Activated CD4-positive, alpha-beta memory T cell treated with anti-CD3 and anti-CD28 coated beads for 36 hours (primary cell): ENCODE measurements around the gene RPTOR. TPM values are rescaled to one million over a fixed set of nuclear protein-coding genes. Genes with fewer than 3 reads are reported as not detected.
A peak's percentile ranks its signal among the peaks of the same experiment; 100 is the strongest.

Experiments used
- CTCF ChIA-PET: fragments of 350-600 bp; sonication (Branson Sonifier 250); formaldehyde crosslinking; loops from one replicate; lab custom pipeline; 2021; ENCODE audit warnings: antibody characterized with exemption, inconsistent platforms; lab: Charles Lee
- POLR2A ChIA-PET: fragments of 350-600 bp; sonication (Branson Sonifier 250); formaldehyde crosslinking; loops from one replicate; lab custom pipeline; 2021; ENCODE audit warnings: antibody characterized with exemption; lab: Charles Lee
- DNase-seq: peaks from one replicate; pipeline ENCODE4 v3.0.0-alpha.2; 2020
- H3K27ac Mint-ChIP-seq: one replicate; pipeline ENCODE4 v1.8.0; 2021; ENCODE audit warnings: mixed read lengths
- H3K27me3 Mint-ChIP-seq: one replicate; pipeline ENCODE4 v1.8.0; 2021; ENCODE audit warnings: mixed read lengths
- H3K36me3 Mint-ChIP-seq: one replicate; pipeline ENCODE4 v1.8.0; 2021; ENCODE audit warnings: mixed read lengths
- H3K4me1 Mint-ChIP-seq: one replicate; pipeline ENCODE4 v1.8.0; 2021; ENCODE audit warnings: low read depth, mixed read lengths
- H3K4me3 Mint-ChIP-seq: one replicate; pipeline ENCODE4 v1.8.0; 2021; ENCODE audit warnings: mild to moderate bottlenecking, mixed read lengths
- H3K9me3 Mint-ChIP-seq: one replicate; pipeline ENCODE4 v1.8.0; 2021; ENCODE audit warnings: mixed read lengths
- intact Hi-C: fragments of 100-400 bp; cut with micrococcal nuclease; formaldehyde crosslinking; loops from one replicate; pipeline ENCODE4 v1.15.1; 2023
- total RNA-seq, 2 experiments: library from RNA; stranded (reverse); gene quantifications; one replicate each; pipeline ENCODE4 v1.2.3, GENCODE V29; 2021

Gene RPTOR
- total RNA-seq, 2 experiments from 2014 or later: 41.5 to 47.9 TPM

DNA sequence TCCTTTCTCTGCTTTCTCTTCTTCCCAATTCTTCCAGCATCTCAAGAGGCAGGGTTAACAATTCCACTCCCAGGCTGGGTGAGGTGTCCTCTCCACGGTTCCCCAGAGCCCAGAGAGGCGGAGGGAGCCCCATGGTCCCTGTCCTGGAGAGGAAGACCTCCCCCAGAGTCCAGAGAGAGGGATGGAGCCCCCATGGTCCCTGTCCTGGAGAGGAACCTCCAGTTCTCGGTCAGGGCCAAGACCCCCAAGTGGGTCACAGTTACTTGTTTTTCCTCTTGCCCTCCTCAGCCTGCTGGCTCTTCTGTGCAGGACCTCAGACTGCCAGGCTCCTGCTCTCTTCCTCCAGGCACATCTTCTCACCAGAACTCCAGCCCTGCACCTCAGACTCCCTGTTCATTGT lies 135.2 kb downstream of the RPTOR start:
- H3K36me3 Mint-ChIP-seq: no peaks in the 10 kb centered on the region
- intact Hi-C loops: loop anchor here (10.0 kb wide), 1 partner anchor 175 kb away; no protein-coding TSS in a partner anchor
- no peak for DNase-seq
- peaks cover 41% of the 10 kb centered on the region for H3K4me1 Mint-ChIP-seq
- POLR2A ChIA-PET: no interaction called here
- no peak overlapping the region for H3K27ac Mint-ChIP-seq
- H3K27me3 Mint-ChIP-seq: no peaks in the 10 kb centered on the region
- CTCF ChIA-PET: interaction anchor here (1.0 kb wide), 1 partner anchor 252 kb away, joined by 5 read pairs; no protein-coding TSS in a partner anchor
- H3K9me3 Mint-ChIP-seq: no peaks in the 10 kb centered on the region
- H3K4me3 Mint-ChIP-seq: no peak overlapping the region

DNA sequence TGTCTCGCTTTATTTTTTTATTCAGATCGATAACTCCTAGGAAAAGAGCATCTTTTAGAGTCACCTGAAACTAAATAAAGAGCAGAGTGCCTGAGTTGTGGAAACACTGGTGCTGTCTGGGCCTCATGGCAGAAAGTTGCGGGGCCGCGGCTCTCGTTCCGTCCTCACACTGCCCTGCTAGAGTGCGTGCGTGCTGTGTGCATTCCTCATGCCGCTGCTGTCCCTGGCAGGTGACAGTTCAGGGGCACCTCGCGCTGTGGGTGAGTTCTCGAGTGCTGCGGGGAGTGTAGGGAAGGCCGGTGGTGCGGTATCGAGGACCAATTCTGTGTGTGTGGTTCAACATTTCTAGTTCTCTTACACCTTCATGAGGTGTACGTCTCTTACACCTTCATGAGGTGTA lies 136.6 kb downstream of the RPTOR start:
- H3K4me3 Mint-ChIP-seq: no peak overlapping the region
- intact Hi-C loops: no loop called here
- no peak overlapping the region for H3K27ac Mint-ChIP-seq
- H3K27me3 Mint-ChIP-seq: no peaks in the 10 kb centered on the region
- peaks cover 34% of the 10 kb centered on the region for H3K4me1 Mint-ChIP-seq
- POLR2A ChIA-PET: no interaction called here
- H3K36me3 Mint-ChIP-seq: peaks cover 3% of the 10 kb centered on the region
- CTCF ChIA-PET: no interaction called here
- no peaks in the 10 kb centered on the region for H3K9me3 Mint-ChIP-seq
- DNase-seq: no peak

DNA sequence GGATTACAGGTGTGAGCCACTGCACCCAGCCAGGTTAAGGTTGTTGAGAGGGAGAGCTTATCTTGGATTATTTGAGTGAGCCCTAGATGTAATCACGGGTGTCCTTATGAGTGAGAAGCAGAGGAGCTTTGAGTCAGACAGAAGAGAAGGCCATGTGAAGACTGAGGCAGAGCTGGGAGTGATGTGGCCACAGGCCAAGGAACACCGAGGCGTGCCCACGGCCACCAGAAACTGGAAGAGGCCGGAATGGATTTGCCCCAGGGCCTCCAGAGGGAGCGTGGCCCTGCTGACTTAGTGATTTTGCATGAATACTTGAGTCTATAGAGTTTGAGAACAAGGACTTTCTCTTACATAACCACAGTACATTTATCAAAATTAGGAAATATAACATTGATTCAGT lies 137.7 kb downstream of the RPTOR start:
- no peak for DNase-seq
- Mint-ChIP-seq H3K27me3 (no peaks in the 10 kb centered on the region), H3K36me3 (peaks cover 3% of the 10 kb centered on the region), H3K4me3 (no peak overlapping the region), H3K4me1 (peaks cover 23% of the 10 kb centered on the region), H3K27ac (no peak overlapping the region), H3K9me3 (no peaks in the 10 kb centered on the region)
- CTCF ChIA-PET: no interaction called here
- intact Hi-C loops: no loop called here
- POLR2A ChIA-PET: no interaction called here

DNA sequence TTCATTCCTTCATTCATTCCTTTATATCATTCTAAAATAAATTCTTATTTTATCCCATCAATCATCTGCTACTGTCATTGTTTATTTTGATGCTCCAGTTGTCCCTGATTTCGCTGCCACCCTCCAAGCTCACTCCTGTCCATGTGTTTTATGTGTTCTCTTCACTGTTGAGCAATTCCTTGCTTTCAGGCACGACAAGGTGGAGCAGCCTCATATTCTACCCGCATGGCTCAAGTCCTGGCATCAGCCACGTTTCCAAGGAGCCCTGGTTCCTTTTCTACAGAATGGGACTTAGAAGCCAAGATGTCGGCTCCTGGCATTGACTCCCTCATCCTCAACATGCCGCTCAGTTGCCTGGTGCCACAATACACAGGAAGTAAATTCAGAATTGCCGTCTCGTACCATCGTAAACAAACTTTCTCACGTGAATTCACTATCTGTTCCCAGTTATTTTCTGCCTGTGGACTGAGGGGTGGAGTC lies 139.0 kb downstream of the RPTOR start:
- H3K4me3 Mint-ChIP-seq: no peak overlapping the region
- H3K27ac Mint-ChIP-seq: no peak overlapping the region
- no peak for DNase-seq
- H3K4me1 Mint-ChIP-seq: peaks cover 13% of the 10 kb centered on the region
- ChIA-PET POLR2A (no interaction called here), CTCF (no interaction called here)
- H3K36me3 Mint-ChIP-seq: peaks cover 3% of the 10 kb centered on the region
- H3K27me3 Mint-ChIP-seq: no peaks in the 10 kb centered on the region
- intact Hi-C loops: no loop called here
- H3K9me3 Mint-ChIP-seq: no peaks in the 10 kb centered on the region

DNA sequence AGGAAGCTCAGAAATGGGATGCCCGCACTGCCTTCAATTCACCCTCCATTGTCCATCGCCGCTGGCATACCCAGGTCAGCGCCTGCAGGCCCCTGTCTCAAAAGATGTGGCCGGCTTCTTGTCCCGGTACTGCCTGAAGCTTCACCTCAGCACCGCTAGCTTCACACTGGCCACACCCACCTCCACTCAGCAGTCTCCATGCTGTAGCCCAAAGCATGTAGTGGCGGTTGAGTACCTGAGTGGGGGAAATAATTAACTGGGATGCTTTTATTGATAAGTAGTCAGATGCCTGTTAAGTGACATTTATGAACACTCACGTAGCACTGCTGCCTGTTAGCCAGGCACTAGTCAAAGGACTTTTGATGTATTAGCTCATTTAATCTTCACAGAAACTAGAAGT lies 143.2 kb downstream of the RPTOR start:
- CTCF ChIA-PET: no interaction called here
- POLR2A ChIA-PET: no interaction called here
- no peak overlapping the region for H3K27ac Mint-ChIP-seq

DNA sequence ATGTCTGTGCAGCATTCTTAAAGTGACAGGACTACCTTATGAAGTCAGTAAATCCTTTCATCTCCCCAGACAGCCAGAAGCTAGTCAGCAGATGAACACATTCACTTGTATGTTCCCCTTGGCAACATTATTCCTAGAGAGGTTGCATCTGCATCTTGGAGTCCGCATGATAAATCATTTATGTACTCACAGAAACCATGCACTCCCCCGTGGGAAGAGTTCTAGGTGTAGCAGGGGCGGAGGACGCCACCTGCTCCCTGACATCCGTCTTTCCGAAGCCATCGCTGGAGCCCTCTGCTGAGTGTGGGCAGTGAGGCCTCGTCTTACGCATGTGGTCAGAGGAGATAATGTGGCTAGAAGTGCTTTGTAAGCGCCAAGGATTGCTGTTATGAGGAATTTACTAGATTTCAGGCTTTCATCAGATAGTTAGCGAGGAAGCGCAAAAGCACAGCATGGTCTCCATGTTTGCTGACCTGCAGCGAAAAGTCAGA lies 144.5 kb downstream of the RPTOR start:
- Mint-ChIP-seq H3K4me1 (peaks cover 4% of the 10 kb centered on the region), H3K9me3 (no peaks in the 10 kb centered on the region), H3K27ac (no peak overlapping the region), H3K36me3 (peaks cover 3% of the 10 kb centered on the region), H3K4me3 (no peak overlapping the region), H3K27me3 (no peaks in the 10 kb centered on the region)
- no peak for DNase-seq
- ChIA-PET CTCF (no interaction called here), POLR2A (no interaction called here)
- intact Hi-C loops: no loop called here

More for the DNA sequence above, 143.2 kb downstream of the RPTOR start:
- H3K9me3 Mint-ChIP-seq: no peaks in the 10 kb centered on the region
- no peak for DNase-seq
- no peak overlapping the region for H3K4me3 Mint-ChIP-seq
- no peaks in the 10 kb centered on the region for H3K27me3 Mint-ChIP-seq
- peaks cover 4% of the 10 kb centered on the region for H3K4me1 Mint-ChIP-seq
- H3K36me3 Mint-ChIP-seq: peaks cover 3% of the 10 kb centered on the region
- intact Hi-C loops: no loop called here

DNA sequence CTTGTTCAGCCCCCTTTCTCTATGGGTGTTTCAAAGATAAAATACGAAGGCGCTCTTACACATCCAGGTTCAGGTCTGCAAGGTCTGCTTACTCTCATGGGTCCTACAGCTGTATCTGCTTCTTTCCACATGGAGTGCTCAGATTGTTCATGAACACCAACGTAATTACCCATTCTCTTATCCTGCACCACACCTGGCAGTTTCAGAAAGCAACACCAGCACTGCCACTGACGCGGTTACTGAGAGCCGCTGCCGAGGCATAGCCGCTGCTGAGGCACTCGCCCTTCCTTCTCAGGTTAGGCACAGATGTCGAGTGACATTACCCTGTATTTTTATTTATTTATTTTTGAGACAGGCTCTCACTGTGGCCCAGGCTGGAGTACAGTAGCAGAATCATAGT lies 147.1 kb downstream of the RPTOR start:
- no peaks in the 10 kb centered on the region for H3K9me3 Mint-ChIP-seq
- no peak overlapping the region for H3K27ac Mint-ChIP-seq
- DNase-seq: no peak
- intact Hi-C loops: no loop called here
- H3K4me1 Mint-ChIP-seq: peaks cover 22% of the 10 kb centered on the region
- no peak overlapping the region for H3K4me3 Mint-ChIP-seq
- H3K27me3 Mint-ChIP-seq: no peaks in the 10 kb centered on the region
- ChIA-PET CTCF (interaction anchor here (0.6 kb wide), 1 partner anchor 77 kb away, joined by 3 read pairs; no protein-coding TSS in a partner anchor), POLR2A (no interaction called here)
- no peaks in the 10 kb centered on the region for H3K36me3 Mint-ChIP-seq

DNA sequence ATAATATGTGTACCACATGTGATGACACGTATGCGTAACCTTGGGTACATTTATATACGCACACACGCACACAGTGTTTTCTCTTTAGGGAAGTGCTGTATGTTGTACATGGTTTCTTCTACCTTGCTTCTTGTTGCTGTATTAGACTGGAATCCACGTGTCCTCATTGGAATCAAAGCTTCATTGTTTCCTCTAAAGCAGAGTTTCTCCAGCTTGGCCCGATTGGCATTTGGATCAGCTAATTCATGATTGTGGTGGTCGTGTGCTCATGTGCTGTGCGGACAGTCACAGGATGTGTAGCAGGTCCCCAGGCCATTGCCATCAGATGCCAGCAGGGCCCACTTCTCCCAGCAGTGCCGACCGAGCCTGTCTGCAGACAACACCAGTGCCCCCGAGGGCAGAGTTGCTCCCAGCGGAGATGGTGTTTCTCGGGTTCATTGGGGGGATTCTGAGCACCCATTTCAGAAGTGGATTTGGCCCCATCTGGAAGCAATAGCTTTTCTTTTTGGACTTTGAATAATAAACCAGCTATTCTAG lies 148.4 kb downstream of the RPTOR start:
- H3K9me3 Mint-ChIP-seq: no peaks in the 10 kb centered on the region
- ChIA-PET POLR2A (no interaction called here), CTCF (no interaction called here)
- H3K4me3 Mint-ChIP-seq: no peak overlapping the region
- intact Hi-C loops: no loop called here
- no peak for DNase-seq
- no peak overlapping the region for H3K27ac Mint-ChIP-seq
- no peaks in the 10 kb centered on the region for H3K27me3 Mint-ChIP-seq
- H3K36me3 Mint-ChIP-seq: no peaks in the 10 kb centered on the region
- H3K4me1 Mint-ChIP-seq: peaks cover 25% of the 10 kb centered on the region

DNA sequence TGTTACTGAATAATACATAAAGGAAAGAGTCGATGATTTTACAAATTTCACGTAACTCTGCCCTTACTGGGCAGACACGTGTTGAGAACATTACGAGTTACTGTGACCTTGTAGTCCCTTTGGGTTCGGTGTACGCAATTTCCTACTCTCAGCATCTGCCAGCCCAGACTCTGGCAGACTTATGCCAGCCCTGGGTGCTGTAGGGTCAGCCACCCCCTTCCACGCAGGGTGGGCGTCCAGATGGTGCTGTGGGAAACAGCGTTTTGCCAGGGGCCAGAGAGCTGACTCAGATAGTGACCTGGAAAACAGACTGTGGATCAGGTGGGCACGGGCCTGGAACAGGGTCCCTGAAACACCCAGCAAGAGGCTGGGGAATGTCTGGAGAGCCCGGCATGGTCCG lies 148.9 kb downstream of the RPTOR start:
- no peaks in the 10 kb centered on the region for H3K27me3 Mint-ChIP-seq
- no peak overlapping the region for H3K27ac Mint-ChIP-seq
- intact Hi-C loops: no loop called here
- H3K4me3 Mint-ChIP-seq: no peak overlapping the region
- no peak for DNase-seq
- no peaks in the 10 kb centered on the region for H3K36me3 Mint-ChIP-seq
- POLR2A ChIA-PET: no interaction called here
- CTCF ChIA-PET: no interaction called here
- H3K4me1 Mint-ChIP-seq: peaks cover 25% of the 10 kb centered on the region
- H3K9me3 Mint-ChIP-seq: no peaks in the 10 kb centered on the region

DNA sequence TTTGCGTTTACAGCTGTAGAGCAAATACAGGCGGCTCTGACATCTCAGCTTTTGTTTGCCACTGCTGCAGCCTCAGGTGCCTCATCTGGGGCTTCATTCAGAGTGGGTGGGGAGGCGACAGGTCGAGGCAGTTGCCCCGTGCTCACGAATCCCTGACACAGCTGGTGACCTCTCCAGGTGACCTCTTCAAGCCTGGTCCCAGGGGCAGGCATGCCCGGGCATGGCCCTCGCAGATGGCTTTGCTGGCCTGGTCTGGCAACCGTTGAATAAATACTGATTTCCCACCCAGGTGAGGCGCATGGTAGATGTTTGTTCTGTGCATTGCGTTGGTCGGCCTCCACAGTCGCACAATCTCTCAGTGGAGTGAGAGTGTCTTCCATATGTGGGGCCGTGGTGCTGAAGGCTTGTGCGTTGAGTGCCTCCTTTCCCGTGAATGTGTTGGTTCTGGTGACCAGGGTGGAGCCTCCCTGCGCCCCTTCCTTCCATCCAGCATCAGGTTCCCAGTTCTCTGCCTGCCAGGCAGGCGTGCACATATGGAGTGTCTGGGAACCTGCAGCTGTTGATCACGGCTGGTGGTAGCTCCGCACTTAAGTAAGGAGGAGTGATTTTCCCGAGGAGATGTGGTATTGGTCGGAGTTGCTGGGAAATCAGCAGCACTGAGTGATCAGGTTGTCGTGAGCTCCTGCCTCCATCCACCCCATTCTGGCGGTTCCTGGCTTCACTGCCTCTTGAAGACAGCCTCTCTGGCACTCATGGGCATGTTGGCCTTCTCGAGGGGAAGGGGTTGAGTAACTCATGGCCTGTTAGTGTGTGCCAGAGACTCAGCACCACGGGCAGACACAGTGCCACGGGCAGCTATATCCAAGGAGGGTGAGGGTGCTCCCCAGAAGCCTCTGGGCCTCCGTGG lies 149.7 kb downstream of the RPTOR start:
- CTCF ChIA-PET: interaction anchor here (1.2 kb wide), 1 partner anchor 119 kb away, joined by 4 read pairs; no protein-coding TSS in a partner anchor
- peaks cover 25% of the 10 kb centered on the region for H3K4me1 Mint-ChIP-seq

DNA sequence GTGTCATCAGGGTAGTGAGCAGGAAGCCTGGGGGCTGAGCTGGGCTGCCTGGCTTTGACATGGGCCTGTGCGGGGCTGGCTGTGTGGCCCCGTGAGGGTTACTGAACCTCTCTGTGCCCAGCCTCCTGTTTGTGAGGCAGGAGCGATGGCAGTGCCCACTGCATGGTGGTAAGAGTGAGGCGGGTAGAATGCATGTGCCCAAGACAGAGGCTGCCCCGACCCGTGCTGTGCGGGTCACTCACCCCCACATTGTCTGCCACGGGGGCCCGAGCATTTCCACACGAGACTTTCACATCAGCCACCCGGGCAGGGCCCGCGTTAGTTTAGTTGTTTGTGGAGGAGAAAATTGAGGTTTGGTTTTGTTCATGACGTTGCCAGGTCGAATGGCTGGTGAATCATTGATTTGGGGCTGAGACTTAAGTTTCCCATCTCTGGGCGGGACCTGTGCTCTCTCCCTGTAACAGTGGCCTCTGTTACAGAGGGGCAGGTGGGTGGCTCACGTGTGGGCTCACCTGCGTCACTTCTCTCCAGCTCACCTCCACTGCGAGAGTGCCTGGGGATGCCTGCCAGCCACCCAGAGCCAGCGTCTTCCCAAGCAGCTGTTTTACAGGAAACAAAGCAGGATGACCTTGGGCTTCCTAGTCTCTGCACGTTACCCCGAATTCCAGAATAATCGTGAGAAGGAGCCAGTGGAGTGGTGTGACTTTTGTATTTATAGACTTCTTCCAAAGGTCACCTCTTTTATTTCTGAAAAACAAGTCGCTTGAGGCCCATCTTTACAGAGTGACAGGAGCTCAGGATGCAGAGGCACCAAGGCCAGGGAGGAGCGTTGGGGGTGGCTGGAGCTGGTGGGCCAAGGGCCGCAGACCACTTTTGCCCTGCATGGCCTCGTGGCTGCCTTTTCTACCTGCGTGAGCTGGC lies 150.6 kb downstream of the RPTOR start:
- peaks cover 4% of the 10 kb centered on the region for H3K9me3 Mint-ChIP-seq
- ChIA-PET POLR2A (interaction anchor here (1.5 kb wide), 1 partner anchor 9 kb away, joined by 3 read pairs; no protein-coding TSS in a partner anchor), CTCF (interaction anchor here (1.2 kb wide), 1 partner anchor 120 kb away, joined by 4 read pairs; no protein-coding TSS in a partner anchor)
- peaks cover 3% of the 10 kb centered on the region for H3K36me3 Mint-ChIP-seq
- intact Hi-C loops: no loop called here
- H3K4me1 Mint-ChIP-seq: peaks cover 29% of the 10 kb centered on the region
- H3K27me3 Mint-ChIP-seq: no peaks in the 10 kb centered on the region
- no peak overlapping the region for H3K27ac Mint-ChIP-seq
- H3K4me3 Mint-ChIP-seq: no peak overlapping the region
- DNase-seq: peak; percentile 25

More for the DNA sequence above, 149.7 kb downstream of the RPTOR start:
- intact Hi-C loops: no loop called here
- Mint-ChIP-seq H3K4me3 (no peak overlapping the region), H3K27me3 (no peaks in the 10 kb centered on the region), H3K9me3 (no peaks in the 10 kb centered on the region), H3K36me3 (no peaks in the 10 kb centered on the region), H3K27ac (no peak overlapping the region)
- POLR2A ChIA-PET: interaction anchor here (1.5 kb wide), 1 partner anchor 10 kb away, joined by 3 read pairs; no protein-coding TSS in a partner anchor
- DNase-seq: no peak
